ENCODE data around the gene NUP153.
"Not testable (repeated sequence)": the region's sequence is repeated elsewhere in the genome, so short reads cannot be mapped to it uniquely, and the experiment has no call there.

Gene NUP153

DNA sequence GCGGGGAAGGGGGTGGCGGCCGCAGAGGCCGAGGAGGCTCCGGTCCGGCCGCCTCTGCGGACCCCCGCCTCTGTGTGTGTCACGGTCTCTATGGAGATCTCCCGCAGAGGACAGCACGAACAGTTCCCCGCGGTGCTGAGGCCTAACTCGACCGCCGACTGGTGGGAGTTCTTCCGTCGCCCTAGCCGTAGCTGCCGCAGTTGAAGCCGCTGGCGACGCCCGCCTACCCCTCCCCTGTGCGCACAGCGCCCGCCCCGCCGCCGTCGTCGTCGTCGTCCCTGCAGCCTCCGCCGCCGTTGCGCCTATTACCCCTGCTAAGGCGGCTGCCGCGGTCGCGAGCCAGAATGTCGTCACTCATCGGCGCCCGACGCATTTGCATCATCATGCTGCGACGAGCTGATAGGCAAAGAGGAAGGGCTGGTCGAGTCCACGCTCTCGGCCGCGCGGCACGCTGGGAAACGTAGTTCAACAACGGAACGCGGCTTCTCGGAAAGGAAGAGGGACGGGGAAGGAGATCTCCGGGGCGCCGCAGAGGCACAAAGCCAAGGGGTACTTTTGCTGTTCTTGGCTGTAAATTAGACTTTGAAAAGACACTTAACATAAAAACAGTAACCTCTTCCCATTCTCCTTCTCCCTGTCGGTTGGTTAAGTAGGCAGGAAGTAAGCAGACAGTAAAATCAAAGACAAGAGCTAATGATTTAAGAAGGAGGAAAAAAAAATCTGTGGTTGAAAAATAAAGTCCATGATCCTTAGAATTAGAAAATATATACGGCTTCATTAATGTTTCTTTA, at the start of gene NUP153:
TSS of gene NUP153 (minus strand) at position 346 of the 791 bp plus-strand sequence. CDS start 538 bp downstream, outside the sequence.
- TF ChIP-seq, protein P1, sequence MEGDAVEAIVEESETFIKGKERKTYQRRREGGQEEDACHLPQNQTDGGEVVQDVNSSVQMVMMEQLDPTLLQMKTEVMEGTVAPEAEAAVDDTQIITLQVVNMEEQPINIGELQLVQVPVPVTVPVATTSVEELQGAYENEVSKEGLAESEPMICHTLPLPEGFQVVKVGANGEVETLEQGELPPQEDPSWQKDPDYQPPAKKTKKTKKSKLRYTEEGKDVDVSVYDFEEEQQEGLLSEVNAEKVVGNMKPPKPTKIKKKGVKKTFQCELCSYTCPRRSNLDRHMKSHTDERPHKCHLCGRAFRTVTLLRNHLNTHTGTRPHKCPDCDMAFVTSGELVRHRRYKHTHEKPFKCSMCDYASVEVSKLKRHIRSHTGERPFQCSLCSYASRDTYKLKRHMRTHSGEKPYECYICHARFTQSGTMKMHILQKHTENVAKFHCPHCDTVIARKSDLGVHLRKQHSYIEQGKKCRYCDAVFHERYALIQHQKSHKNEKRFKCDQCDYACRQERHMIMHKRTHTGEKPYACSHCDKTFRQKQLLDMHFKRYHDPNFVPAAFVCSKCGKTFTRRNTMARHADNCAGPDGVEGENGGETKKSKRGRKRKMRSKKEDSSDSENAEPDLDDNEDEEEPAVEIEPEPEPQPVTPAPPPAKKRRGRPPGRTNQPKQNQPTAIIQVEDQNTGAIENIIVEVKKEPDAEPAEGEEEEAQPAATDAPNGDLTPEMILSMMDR (conservative IDR thresholded peaks at IDR 0.05): no peak
- peak within 1 kb of the TSS; percentile 76 for H3K27ac ChIP-seq

- H3K27ac ChIP-seq: no peak overlapping the region
- TF ChIP-seq, protein P1 (conservative IDR thresholded peaks at IDR 0.05): no peak
These were observed 47.5 kb upstream of the NUP153 start for GRCh38 chr6:17754254-17754653.

DNA sequence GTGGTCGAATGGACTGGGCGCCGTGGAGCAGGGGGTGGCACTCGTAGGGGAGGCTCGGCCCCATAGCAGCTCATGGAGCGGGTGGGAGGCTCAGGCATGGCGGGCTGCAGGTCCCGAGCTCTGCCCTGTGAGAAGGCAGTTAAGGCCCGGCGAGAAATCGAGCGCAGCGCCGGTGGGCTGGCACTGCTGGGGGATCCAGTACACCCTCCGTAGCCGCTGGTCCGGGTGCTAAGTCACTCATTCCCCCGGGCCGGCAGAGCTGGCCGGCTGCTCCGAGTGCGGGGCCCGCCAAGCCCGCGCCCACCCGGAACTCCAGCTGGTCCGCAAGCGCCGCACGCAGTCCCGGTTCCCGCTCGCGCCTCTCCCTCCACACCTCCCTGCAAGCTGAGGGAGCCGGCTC, 38.6 kb upstream of the NUP153 start:
- not testable (repeated sequence) for H3K27ac ChIP-seq

DNA sequence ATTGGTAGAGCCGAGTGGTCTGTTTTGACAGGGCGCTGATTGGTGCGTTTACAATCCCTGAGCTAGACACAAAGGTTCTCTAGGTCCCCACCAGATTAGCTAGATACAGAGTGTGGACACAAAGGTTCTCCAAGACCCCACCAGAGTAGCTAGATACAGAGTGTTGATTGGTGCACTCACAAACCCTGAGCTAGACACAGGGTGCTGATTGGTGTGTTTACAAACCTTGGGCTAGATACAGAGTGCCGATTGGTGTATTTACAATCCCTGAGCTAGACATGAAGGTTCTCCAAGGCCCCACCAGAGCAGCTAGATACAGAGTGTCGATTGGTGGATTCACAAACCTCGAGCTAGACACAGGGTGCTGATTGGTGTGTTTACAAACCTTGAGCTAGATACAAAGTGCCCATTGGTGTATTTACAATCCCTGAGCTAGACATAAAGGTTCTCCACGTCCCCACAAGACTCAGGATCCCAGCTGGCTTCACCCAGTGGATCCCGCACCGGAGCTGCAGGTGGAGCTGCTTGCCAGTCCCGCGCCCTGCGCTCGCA, 38.1 kb upstream of the NUP153 start:
- not testable (repeated sequence) for H3K27ac ChIP-seq

DNA sequence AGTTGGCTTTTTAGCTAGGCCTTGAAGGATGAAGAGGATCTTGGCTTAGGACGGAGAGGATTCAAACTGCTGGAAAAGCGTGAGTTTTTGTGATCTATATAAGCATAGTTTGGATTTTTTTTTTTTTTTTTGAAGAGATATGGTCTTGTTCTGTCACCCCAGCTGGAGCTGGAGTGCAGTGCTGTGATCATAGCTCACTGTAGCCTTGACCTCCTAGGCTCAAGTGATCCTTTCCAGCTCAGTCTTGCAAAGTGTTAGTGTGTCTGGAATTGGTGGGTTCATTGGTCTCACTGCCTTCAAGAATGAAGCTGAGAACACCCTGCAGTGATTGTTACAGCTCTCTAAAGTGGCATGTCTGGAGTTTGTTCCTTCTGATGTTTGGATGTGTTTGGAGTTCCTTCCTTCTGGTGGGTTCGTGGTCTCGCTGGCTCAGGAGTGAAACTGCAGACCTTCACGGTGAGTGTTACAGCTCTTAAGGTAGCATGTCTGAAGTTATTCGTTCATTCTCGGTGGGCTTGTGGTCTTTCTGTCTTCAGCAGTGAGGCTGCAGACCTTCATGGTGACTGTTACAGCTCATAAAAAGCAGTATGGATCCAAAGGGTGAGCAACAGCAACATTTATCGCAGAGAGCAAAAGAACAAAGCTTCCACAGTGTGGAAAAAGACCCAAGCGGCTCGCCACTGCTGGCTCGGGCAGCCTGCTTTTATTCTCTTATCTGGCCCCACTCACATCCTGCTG, 37.5 kb upstream of the NUP153 start:
- no peak overlapping the region for H3K27ac ChIP-seq

GRCh38 chr6:17741507-17741906, 34.8 kb upstream of the NUP153 start:
- TF ChIP-seq, protein P1 (conservative IDR thresholded peaks at IDR 0.05): no peak
- no peak overlapping the region for H3K27ac ChIP-seq

More for the DNA sequence above, 37.5 kb upstream of the NUP153 start:
- TF ChIP-seq, protein P1 (conservative IDR thresholded peaks at IDR 0.05): no peak

GRCh38 chr6:17740559-17741220, 34.0 kb upstream of the NUP153 start:
- TF ChIP-seq, protein P1 (conservative IDR thresholded peaks at IDR 0.05): no peak
- H3K27ac ChIP-seq: no peak overlapping the region

GRCh38 chr6:17737704-17738252, 31.1 kb upstream of the NUP153 start:
- no peak overlapping the region for H3K27ac ChIP-seq
- TF ChIP-seq, protein P1 (conservative IDR thresholded peaks at IDR 0.05): no peak

DNA sequence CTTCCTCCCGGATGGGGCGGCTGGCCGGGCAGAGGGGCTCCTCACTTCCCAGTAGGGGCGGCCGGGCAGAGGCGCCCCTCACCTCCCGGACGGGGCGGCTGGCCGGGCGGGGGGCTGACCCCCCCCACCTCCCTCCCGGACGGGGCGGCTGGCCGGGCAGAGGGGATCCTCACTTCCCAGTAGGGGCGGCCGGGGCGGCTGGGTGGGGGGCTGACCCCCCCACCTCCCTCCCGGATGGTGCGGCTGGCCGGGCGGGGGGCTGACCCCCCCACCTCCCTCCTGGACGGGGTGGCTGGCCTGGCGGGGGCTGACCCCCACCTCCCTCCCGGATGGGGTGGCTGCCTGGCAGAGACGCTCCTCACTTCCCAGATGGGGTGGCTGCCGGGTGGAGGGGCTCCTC, 28.6 kb upstream of the NUP153 start:
- not testable (repeated sequence) for H3K27ac ChIP-seq
